Activated CD4-positive, alpha-beta T cell treated with anti-CD3 and anti-CD28 coated beads, Interleukin-2, amount 50 U/mL, for 16 hours (primary cell): Measurements from ENCODE around the gene SYCE1L.
A peak's percentile ranks its signal among the peaks of the same experiment; 100 is the strongest.
"Not testable (repeated sequence)": the region's sequence is repeated elsewhere in the genome, so short reads cannot be mapped to it uniquely, and the experiment has no call there.

Source experiments
- DNase-seq: peaks from one replicate; pipeline ENCODE4 v3.0.0-alpha.2; 2020

The SYCE1L gene, protein sequence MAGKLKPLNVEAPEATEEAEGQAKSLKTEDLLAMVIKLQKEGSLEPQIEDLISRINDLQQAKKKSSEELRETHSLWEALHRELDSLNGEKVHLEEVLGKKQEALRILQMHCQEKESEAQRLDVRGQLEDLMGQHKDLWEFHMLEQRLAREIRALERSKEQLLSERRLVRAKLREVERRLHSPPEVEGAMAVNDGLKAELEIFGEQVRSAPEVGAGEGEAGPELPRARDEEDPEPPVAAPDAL

DNA sequence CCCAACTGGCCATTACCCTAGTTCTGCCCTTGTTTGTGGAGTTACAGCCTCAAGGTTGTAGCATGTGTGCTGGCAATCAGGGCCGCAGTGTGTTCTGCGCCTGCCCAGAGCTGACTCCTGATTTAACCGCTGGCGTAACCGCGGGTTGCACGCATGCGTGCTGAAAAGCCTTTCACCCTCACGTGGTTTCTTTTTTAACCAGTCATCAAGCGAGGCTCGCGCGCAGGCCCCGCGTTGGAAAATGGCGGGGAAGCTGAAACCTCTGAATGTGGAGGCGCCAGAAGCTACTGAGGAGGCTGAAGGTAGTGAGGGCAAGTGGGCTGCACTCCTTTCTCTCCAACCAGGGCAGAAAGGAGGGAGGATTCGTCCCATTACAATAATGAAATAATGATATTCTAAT lies at the start of gene SYCE1L:
TSS of gene SYCE1L (plus strand) at position 198 of the 400 bp plus-strand sequence. CDS start at position 242, 44 bp downstream.
- no peak for DNase-seq

DNA sequence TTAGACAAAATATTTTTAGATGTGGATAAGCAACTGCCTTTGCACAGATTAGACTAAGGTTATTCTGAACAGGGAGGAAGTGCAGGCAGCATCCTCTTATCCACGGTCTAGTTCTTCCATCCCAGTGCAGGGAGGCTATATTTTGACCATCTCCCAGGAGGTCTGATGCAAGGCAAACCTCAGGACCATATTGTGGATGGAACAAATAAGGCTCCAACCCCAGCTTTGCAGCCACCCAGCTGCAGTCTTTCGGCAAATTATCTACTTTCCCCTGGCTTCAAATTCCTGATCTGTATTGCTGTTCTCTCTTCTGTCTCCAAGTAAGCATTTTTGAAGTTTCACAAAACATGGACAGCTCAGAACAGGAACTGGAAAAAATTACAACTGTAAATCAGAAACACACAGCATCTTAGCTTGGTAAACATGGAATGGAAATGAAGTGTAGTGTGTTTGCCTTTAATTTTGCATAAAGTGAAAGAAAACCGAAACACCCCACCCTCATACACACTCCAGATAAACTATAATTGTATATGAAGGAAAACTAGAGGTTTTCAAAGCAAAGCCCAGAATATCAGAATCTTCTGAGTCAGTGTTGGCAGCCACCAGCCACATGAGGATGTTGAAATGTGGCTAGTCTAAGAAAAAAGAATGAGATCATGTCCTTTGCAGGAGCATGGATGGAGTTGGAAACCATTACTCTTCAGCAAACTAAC lies 41.7 kb upstream of the SYCE1L start:
- DNase-seq: no peak

DNA sequence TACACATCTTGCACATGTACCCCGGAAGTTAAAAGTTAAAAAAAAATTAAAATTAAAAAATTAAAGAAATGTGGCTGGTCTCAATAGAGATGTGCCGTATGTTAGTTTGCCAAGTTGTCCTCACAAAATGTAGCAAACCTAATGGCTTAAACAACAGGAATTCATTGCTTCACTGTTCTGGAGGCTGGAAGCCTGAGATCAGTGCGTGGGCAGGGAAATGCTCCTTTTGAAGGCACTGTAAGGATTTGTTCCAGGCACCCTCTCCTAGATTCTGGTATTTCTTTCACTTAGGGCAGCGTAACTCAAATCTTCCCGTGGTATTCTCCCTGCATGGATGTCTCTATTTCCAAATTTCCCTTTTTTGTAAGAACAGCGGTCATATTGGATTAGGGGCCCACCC lies 40.9 kb upstream of the SYCE1L start:
- no peak for DNase-seq

DNA sequence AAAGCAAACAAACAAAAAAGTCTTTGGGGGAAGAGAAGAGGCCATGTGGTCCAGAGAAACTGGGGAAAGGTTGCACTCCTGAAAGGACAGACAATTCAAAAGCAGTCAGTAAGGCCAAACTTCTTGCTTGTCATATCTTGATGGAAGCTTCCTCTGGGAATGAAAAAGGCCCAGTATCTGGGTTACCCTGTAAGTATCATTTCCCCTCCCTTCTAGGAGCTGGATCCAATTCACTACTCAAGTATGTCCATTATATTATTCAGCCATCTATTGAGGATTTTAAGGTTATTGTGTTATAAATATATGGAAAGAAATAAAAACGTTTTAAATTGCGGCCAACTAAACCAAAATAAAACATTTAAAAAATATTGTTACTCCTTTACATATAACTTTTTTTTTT lies 34.2 kb upstream of the SYCE1L start:
- no peak for DNase-seq

DNA sequence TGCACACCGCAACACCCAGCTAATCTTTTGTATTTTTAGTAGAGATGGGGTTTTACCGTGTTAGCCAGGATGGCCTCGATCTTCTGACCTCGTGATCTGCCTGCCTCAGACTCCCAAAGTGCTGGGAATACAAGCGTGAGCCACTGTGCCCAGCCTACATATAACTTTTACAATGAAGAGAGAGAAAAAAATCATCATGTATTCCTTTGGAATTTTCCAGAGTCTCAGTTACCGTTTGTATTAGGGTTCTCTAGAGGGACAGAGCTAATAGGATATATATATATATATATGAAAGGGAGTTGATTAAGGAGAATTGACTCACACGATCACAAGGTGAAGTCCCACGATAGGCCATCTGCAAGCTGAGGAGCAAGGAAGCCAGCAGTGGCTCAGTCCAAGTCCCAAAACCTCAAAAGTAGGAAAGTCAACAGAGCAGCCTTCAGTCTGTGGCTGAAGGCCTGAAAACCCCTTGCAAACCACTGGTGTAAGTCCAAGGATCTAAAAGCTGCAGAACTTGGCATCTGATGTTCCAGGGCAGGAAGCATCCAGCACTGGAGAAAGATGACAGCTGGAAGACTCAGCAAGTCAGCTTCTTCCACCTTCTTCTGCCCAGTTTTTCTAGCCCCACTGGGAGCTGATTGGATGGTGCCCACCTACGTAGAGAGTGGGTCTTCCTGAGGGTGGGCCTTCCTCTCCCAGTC lies 33.5 kb upstream of the SYCE1L start:
- not testable (repeated sequence) for DNase-seq

DNA sequence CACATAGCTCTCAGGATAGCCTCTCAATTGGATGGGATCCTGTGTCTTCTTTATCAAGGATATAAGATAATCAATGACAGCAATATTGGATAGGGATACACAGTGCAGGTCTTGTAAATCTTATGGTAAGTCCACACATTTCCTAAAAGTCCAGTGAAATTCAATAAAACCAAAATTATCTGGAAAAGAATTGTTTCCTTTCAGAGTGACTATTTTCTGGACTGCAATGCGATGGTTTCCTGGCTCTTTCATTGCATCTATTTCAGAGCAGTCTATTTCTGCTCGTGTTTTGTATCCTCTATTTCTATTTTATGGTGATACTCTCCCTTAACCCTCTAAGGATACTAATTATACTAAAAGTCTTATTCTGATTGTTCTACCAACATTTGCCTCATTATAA lies 32.5 kb upstream of the SYCE1L start:
- no peak for DNase-seq

DNA sequence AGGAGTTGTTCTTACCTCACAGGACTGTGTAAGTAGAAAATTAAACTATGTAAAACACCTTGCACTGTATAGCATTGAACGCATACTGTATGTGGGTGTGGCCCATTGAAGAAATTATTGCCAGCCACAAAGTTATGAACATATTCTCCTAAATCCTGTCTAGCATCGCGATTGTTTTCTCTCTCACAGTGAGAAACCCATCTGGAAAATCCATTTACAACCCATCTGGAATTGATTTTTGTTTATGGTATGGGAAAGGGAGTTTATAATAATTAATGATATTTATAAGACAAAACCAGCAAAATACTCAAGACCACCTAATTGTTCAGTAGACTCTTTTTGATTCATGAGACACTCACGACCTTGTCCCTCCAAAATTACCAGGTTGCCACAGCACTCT lies 30.3 kb upstream of the SYCE1L start:
- DNase-seq: no peak

DNA sequence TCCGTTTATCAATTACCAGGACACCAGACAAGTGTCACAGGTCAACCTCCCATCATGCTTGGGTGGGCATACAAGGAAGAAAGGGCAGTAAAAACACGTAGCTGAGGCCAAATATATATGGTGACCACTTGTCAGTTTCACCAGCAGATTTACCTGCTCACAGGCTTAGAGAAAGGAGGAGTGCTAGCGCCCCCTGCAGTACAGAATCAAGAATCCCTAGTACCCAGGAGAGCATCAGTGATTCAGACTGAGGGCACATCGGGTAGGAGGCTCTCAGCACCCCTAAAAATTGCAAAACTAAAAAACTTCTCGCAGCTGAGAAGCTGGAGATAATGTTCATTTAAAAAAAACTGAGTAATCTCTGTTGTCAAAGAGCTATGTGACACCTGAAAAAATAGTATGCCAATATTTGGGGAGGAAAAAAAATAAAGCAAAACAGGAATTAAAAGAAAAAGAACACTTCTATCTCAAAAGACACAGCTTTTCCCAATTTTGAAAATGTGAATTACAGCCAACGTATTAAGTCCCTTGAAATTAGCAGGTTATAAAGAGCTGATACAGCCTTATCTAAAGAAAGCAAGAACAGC lies 29.5 kb upstream of the SYCE1L start:
- DNase-seq: peak; percentile 62

DNA sequence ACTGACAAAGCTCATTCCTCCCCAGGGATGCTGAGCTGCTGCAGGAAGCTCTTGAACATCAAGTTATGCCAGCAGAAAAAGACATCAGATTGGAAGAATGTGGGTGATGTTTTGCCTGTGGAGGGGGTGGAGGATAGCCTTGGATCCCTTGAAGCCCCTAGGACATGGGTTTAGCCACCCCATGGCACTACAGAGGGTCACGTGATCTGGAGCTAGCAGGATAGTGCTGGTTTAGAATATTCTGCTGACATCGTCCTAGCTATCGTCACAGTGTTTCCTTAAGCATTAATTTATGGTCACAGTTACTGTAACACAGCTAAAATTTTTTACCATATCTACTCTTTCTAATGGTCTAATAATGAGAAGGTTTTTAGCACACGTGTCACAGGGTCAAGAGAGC lies 28.4 kb upstream of the SYCE1L start:
- DNase-seq: no peak

DNA sequence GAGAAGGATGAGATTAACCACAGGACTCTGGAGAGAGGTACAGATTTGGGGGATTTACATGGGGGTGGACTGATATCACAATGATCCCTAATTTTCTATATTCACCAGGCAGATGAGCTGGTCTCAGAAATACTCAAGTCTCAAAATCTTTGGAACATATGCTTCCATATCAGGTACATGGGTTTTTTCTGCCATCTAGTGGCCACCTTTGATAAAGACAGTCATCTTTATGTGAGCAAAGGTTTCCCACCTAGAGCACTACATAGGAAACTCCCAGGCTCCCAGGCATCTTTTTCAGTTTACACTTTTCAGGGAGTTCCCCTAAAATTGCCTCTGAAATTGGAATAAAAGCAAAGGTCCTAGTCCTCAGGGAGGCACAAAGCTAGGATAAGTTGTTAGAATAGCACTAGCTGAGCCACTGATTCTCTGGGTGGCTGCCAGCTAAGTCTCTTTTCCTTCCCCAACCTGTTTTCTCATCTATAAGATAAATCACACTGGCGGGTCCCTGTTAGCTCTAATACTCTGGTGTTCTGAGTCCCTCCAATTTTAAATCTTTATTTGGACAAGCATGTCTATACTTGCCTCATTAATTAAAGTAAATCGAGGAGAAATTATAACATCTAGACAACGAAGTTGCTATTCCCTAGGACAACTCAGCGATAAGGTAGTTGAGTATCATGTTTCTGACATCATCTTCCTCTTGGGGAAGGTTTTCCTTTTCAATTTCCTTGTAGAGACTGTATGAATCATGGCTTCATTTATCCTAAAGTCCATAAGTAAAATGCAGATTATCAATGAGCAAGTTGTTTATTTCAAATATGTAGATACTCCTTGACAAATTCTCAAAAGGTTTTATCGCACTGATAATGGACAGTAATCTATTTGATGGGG lies 27.2 kb upstream of the SYCE1L start:
- peak; percentile 52 for DNase-seq

DNA sequence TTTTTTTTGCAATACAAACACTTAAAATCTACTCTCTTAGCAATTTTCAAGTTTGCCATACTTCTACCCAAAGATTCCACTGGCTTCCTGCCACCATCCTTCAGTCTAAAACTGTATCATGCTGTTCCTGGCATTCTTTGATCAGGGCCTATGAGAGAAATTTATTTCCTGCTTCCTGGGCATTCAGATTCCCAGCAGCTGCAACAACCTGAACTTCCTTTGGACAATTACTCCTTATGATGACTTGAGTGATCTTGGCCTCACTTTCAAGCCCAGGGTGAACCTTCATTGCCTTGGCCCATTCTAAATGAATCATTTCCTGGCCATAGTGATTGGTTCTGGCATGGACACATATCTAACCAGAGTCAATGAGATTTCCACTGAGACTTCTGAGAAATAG lies 26.3 kb upstream of the SYCE1L start:
- DNase-seq: no peak

DNA sequence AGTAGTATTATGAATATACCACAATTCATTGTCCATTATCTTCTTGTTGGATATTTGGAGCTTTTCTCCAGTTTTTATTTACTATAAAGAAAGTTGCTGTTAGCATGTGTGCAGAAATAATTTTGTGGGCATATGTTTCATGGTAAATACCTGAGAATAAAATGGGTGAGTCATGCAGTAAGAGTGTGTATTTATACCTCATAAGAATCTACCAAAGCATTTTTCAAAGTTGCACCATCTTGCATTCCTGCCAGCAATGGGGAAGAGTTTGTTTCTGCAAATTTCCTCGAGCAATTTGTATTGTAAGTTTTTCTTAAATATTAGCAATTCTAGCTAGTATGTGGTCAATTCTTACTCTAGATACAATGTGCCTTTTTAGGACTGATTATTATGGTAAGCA lies 16.1 kb upstream of the SYCE1L start:
- DNase-seq: no peak

DNA sequence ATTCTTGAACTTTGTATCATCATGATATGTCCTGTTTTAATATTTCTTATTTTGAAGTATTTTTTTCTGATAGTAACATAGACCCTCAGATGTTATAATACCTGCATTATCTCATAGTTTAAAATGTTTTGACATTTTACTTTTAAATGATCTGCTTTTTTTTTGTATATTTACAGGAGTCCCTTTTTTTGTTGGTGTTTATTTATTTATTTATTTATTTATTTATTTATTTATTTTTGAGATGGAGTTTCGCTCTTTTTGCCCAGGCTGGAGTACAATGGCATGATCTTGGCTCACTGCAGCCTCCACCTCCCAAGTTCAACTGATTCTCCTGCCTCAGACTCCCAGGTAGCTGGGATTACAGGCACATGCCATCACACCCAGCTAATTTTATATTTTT lies 12.9 kb upstream of the SYCE1L start:
- DNase-seq: not testable (repeated sequence)

DNA sequence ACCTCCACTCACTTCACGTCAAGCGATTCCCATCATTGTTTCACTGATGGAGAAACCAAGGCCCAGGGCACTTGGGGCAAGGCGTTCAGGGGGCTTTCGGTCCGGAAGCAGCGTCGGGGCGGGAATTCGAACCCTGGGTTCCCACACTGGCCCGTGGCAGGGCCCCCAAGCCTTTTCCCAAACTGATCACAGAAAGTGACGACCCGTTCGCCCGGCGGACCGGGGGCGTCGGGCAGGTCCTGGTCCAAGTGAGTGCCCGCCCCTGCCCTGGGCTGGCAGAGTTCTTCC lies 9.1 kb upstream of the SYCE1L start:
- DNase-seq: no peak

DNA sequence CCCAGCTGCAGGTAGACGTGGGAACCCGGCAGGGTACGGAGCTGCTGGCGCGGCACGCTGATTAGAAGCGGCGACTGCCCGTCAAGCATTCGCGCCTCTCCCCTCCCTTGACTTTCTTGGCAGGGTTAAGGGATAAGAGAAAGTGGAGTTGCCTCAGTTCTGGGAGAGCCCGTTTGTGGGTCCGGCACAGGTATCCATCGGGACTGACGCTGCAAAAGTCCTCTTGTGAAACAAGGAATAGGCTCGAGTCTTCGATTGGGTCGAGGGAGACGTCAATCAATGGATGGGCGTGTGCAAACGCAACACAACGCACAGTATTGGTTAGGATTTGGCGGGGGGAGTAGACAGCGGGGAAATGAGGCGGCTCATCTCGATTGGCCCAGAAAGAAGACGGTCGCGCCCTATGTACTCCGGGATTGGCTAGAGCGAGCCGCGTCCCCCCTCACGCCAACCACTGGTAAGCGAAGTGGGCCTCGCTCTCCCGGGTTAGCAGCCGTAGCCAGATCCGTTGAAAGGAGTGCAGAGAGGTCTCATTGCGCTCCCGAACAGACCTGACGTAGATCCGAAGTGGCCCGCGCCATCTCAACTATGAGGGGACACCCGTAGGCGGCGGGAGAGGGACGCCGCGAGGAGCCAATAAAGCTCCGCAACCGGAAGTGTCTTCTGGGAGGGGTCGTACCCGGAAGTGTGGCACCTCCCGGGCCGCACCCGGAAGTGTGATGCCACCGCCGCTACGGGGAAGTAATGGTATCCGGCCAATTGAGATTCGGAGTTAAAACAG lies 8.5 kb upstream of the SYCE1L start, which contains the start of gene MON1B:
TSS of gene MON1B (plus strand) at position 713 of the 781 bp plus-strand sequence. CDS start 296 bp downstream, outside the sequence.
- DNase-seq: peak; percentile 97

DNA sequence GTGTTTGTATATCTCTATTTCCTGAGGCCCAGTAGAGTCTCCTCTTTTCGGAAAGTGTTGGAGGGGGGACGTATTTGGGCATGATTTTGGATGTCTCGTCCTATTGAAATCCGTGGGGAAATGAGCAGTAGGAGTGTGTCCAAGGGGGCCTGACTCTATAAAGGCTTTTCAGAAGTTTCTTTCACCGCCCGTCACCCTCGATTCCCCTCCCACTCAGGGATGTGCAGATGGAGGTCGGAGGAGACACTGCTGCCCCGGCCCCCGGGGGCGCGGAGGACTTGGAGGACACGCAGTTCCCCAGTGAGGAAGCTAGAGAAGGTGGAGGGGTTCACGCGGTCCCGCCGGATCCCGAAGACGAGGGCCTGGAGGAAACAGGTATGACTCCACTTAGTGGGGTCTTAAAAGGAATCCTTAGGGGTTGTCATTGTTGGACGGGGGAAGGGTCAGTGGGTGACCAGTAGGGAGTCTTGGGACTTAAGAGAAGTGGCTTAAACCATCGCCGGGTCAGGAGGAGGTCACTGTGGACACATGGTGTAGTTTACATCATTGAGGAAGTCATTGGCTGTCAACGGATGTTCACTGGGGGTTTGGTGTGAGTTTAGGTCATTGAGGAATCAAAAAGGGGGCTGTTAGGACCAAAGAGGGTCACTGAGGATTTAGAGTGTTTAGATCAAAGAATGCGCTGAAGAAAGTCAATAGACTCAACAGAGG lies 7.8 kb upstream of the SYCE1L start:
- DNase-seq: peak; percentile 24

DNA sequence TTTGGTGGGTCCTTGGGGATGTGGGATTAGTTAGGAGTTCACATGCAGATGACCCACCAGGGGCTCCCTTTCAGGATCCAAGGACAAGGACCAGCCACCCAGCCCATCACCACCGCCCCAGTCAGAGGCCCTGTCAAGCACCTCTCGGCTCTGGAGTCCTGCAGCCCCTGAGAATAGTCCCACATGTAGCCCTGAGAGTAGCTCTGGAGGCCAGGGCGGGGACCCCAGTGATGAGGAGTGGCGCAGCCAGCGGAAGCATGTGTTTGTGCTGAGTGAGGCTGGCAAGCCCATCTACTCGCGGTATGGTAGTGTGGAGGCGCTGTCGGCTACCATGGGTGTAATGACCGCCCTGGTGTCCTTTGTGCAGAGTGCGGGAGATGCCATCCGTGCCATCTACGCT lies 5.8 kb upstream of the SYCE1L start:
- DNase-seq: no peak

DNA sequence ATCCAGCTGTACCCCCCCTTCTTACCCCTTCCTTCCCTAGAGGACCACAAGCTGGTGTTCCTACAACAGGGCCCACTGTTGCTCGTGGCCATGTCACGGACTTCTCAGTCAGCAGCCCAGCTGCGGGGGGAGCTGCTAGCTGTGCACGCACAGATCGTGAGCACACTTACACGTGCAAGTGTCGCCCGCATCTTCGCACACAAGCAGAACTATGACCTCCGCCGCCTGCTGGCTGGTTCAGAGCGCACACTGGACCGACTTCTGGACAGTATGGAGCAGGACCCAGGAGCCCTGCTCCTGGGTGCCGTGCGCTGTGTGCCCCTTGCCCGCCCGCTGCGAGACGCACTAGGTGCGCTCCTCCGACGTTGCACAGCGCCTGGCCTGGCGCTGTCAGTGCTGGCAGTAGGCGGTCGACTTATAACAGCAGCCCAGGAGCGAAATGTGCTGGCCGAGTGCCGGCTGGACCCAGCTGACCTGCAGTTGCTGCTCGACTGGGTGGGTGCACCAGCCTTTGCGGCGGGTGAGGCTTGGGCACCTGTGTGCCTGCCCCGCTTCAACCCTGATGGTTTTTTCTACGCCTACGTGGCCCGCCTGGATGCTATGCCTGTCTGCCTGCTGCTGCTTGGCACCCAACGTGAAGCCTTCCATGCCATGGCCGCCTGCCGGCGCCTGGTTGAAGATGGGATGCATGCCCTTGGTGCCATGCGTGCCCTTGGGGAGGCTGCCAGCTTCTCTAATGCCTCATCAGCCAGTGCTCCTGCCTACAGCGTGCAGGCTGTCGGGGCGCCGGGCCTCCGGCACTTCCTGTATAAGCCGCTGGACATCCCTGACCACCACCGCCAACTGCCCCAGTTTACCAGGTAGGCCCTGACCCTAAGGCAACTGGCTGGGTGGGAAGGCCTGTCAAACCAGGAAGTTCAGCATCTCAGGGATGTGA lies 4.6 kb upstream of the SYCE1L start:
- no peak for DNase-seq

DNA sequence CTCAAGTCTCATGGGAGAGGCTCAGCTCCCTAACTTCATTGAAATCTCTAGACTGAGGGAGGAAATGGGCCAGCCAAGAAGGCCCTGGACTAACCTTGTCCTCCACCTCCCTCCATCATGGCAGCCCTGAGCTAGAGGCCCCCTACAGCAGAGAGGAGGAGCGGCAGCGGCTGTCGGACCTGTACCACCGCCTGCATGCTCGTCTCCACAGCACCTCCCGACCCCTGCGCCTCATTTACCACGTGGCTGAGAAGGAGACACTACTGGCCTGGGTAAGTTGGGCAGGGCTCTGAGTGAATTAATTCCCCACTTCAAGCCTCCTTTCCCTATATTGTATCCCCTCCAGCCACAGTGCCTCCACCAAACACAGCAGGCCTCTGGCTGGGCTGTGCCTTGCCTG lies 3.8 kb upstream of the SYCE1L start:
- DNase-seq: no peak

DNA sequence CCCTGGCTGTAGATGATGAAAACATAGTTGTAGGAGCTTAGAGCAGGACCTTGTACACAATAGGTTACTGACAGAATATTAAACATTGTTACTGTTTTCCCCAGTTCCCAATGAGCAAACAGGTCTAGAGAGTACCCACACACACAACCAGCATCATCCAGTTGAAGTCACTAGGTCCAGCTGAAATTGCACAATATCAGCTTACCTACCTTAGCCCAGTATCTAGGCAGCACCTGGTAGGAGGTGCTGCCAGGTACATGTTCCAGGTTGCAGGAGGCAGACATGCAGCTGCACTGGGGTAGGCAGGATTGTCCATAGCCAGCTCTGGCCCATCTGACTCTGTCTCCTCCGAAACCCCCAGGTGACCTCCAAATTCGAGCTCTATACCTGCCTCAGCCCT lies 1.5 kb upstream of the SYCE1L start:
- no peak for DNase-seq
